HL-60/S4 (cell line): ENCODE data around the gene CYFIP2.

Source experiments
- in situ Hi-C: fragments of 300-500 bp; cut with MboI; formaldehyde crosslinking; loops from 2 replicates; pipeline ENCODE4 v1.14.3; 2022; ENCODE audit warnings: low sequenced_read_pairs

The CYFIP2 gene

GRCh38 chr5:157253547-157253946 is 12.4 kb upstream of the CYFIP2 start:
- in situ Hi-C loops, result no loop called here

GRCh38 chr5:157258450-157258849 is 7.5 kb upstream of the CYFIP2 start:
- in situ Hi-C loops, result no loop called here

GRCh38 chr5:157259699-157260098 is 6.2 kb upstream of the CYFIP2 start:
- in situ Hi-C loops, result no loop called here

GRCh38 chr5:157263496-157264090 is 2.3 kb upstream of the CYFIP2 start:
- in situ Hi-C loops, result no loop called here

GRCh38 chr5:157266286-157267007 is 524 bp downstream of the CYFIP2 start:
- in situ Hi-C loops, result no loop called here

- in situ Hi-C loops, result no loop called here
Observed at GRCh38 chr5:157267025-157267424, 1.1 kb downstream of the CYFIP2 start.

- in situ Hi-C loops, result no loop called here
Observed at GRCh38 chr5:157267761-157268480, 2.0 kb downstream of the CYFIP2 start.

- in situ Hi-C loops, result no loop called here
Observed at GRCh38 chr5:157269165-157269671, 3.3 kb downstream of the CYFIP2 start.

- in situ Hi-C loops, result no loop called here
Observed at GRCh38 chr5:157269761-157270272, 3.9 kb downstream of the CYFIP2 start.

- in situ Hi-C loops, result no loop called here
Observed at GRCh38 chr5:157270771-157271170, 4.8 kb downstream of the CYFIP2 start.

- in situ Hi-C loops, result no loop called here
Observed at GRCh38 chr5:157271740-157272271, 5.9 kb downstream of the CYFIP2 start.

GRCh38 chr5:157273131-157273556 is 7.2 kb downstream of the CYFIP2 start:
- in situ Hi-C loops, result no loop called here

GRCh38 chr5:157275403-157275802 is 9.5 kb downstream of the CYFIP2 start:
- in situ Hi-C loops, result no loop called here

- in situ Hi-C loops, result no loop called here
Observed at GRCh38 chr5:157278319-157279037, 12.6 kb downstream of the CYFIP2 start.

GRCh38 chr5:157279605-157280239 is 13.8 kb downstream of the CYFIP2 start:
- in situ Hi-C loops, result no loop called here

GRCh38 chr5:157280927-157281326 is 15.0 kb downstream of the CYFIP2 start:
- in situ Hi-C loops, result no loop called here

GRCh38 chr5:157282150-157282549 is 16.2 kb downstream of the CYFIP2 start:
- in situ Hi-C loops, result no loop called here

GRCh38 chr5:157283434-157283833 is 17.5 kb downstream of the CYFIP2 start:
- in situ Hi-C loops, result no loop called here

GRCh38 chr5:157284458-157285212 is 18.7 kb downstream of the CYFIP2 start:
- in situ Hi-C loops, result no loop called here
